Activated B cell treated with CpG ODN at 0.5 μM for 24 hours (primary cell): ENCODE data around the gene TUBB3. TPM values are rescaled to one million over a fixed set of nuclear protein-coding genes. Genes with fewer than 3 reads are reported as not detected.

Experiments used
- ATAC-seq: fragments of 200-7000 bp; cut with Tn5 transposase; one replicate; pipeline ENCODE4 v1.10.0; 2021; ENCODE audit warnings: low read depth, mild to moderate bottlenecking, moderate library complexity
- CTCF ChIA-PET: fragments of 350-600 bp; sonication (Branson Sonifier 250); formaldehyde crosslinking; loops from one replicate; lab custom pipeline; 2021; ENCODE audit warnings: antibody characterized with exemption; lab: Charles Lee
- POLR2A ChIA-PET: fragments of 350-600 bp; sonication (Branson Sonifier 250); formaldehyde crosslinking; loops from one replicate; lab custom pipeline; 2021; ENCODE audit warnings: antibody characterized with exemption; lab: Charles Lee
- DNase-seq: peaks from one replicate; pipeline ENCODE4 v3.0.0; 2022
- H3K27ac Mint-ChIP-seq: one replicate; pipeline ENCODE4 v1.8.0; 2020; ENCODE audit warnings: mixed read lengths
- H3K27me3 Mint-ChIP-seq: one replicate; pipeline ENCODE4 v1.8.0; 2021; ENCODE audit warnings: mixed read lengths
- H3K36me3 Mint-ChIP-seq: one replicate; pipeline ENCODE4 v1.8.0; 2021; ENCODE audit warnings: low read depth, mixed read lengths
- H3K4me1 Mint-ChIP-seq: one replicate; pipeline ENCODE4 v1.8.0; 2021; ENCODE audit warnings: mixed read lengths
- H3K4me3 Mint-ChIP-seq: one replicate; pipeline ENCODE4 v1.8.0; 2020; ENCODE audit warnings: mild to moderate bottlenecking, mixed read lengths
- H3K9me3 Mint-ChIP-seq: one replicate; pipeline ENCODE4 v1.8.0; 2020; ENCODE audit warnings: mixed read lengths
- intact Hi-C: fragments of 100-400 bp; cut with micrococcal nuclease; formaldehyde crosslinking; loops from one replicate; pipeline ENCODE4 v1.15.1; 2024
- total RNA-seq: library from RNA; stranded (reverse); gene quantifications from 2 replicates; pipeline ENCODE4 v1.2.3, GENCODE V29; 2022
- TF ChIP-seq, protein P1 (sequence below): fragments of 200-600 bp; IDR thresholded peaks from one replicate; pipeline ENCODE4 v1.8.0; 2022; ENCODE audit warnings: antibody characterized with exemption, mild to moderate bottlenecking

Gene TUBB3
- total RNA-seq, 1 donor from 2014 or later: 0.33 TPM

DNA sequence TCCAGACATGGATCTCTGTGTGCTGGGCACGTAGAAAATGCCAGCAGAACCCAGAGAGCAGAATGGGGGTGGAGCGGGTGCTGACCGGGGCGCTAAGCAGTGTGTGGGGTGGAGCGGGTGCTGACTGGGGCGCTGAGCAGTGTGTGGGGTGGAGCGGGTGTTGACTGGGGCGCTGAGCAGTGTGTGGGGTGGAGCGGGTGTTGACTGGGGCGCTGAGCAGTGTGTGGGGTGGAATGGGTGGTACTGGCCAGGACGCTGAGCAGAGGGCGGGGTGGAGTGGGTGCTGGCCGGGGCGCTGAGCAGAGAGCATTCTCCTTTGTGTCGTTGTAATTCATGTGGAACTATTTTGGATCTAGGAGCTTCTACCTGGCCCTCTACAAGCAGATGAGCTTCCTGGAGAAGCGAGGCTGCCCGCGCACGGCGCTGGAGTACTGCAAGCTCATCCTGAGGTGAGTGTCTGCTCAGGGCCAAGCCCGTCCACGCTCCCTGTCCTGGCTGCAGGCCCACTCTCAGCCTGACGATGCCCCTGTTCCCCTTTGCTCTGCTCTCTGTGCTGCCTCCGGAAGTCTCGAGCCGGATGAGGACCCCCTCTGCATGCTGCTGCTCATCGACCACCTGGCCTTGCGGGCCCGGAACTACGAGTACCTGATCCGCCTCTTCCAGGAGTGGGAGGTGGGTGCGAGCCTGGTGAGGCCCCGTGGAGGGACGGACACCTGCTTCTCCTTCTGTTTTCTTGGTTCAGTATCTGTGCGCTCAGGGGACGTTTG, 24.8 kb upstream of the TUBB3 start:
- Mint-ChIP-seq H3K27me3 (no peaks in the 10 kb centered on the region), H3K4me3 (no peak overlapping the region), H3K27ac (no peak overlapping the region), H3K36me3 (peaks cover 70% of the 10 kb centered on the region), H3K4me1 (no peaks in the 10 kb centered on the region), H3K9me3 (no peaks in the 10 kb centered on the region)
- no peak for DNase-seq
- no peak for ATAC-seq
- TF ChIP-seq, protein P1, sequence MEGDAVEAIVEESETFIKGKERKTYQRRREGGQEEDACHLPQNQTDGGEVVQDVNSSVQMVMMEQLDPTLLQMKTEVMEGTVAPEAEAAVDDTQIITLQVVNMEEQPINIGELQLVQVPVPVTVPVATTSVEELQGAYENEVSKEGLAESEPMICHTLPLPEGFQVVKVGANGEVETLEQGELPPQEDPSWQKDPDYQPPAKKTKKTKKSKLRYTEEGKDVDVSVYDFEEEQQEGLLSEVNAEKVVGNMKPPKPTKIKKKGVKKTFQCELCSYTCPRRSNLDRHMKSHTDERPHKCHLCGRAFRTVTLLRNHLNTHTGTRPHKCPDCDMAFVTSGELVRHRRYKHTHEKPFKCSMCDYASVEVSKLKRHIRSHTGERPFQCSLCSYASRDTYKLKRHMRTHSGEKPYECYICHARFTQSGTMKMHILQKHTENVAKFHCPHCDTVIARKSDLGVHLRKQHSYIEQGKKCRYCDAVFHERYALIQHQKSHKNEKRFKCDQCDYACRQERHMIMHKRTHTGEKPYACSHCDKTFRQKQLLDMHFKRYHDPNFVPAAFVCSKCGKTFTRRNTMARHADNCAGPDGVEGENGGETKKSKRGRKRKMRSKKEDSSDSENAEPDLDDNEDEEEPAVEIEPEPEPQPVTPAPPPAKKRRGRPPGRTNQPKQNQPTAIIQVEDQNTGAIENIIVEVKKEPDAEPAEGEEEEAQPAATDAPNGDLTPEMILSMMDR: no peak
- ChIA-PET CTCF (interaction anchor here (1.5 kb wide), 1 partner anchor 12 kb away, joined by 3 read pairs; no protein-coding TSS in a partner anchor), POLR2A (no interaction called here)
- intact Hi-C loops: no loop called here

DNA sequence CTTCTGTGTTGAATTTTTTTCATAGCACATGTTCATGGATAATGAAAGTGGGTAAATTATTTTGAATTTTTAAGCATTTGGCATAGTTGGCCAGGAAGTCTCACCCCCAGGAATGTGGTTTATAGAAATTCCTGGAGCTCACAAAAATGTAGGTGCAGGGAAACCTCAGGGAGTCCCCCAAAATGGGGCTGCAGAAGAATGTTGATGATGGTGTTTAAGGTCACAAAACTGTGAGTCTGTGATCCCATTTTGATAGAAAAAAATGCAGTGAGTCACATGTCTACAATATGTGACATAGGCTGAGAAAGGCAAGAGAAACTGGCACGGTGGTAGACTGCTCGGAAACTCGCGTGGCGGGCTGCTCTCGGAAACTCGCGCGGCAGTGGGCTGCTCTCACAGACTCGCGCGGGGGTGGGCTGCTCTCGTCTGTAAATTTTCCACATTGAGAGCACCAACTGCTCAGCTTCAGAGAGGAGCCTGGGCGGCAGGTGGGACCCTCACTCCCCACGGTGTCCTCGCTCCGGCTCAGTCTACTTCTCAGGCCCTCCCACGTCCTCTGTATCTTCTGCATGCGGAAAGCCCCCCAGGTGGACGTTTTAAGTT, 23.2 kb upstream of the TUBB3 start:
- peaks cover 67% of the 10 kb centered on the region for H3K36me3 Mint-ChIP-seq

DNA sequence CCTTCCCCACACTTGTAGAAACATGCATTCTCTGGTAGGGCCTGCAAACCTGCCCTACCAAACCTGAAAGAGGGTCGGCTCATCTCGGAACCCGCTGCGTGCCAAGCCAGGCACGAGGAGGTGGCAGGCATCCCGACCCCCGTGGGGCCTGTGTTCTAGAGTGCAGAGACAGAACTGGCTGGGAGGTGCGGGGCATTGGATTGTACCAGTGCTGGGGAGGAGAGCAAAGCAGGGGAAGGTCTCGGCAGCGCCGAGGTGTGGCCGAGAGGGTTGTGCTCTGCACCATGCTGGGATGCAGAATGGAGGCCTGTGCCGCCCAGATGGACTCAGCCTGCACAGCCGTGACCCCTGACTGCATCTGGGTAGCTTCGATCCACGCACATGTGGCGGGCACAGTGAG, 22.3 kb upstream of the TUBB3 start:
- Mint-ChIP-seq H3K36me3 (peaks cover 67% of the 10 kb centered on the region), H3K4me3 (no peak overlapping the region), H3K27ac (no peak overlapping the region), H3K9me3 (no peaks in the 10 kb centered on the region), H3K27me3 (no peaks in the 10 kb centered on the region), H3K4me1 (no peaks in the 10 kb centered on the region)
- no peak for ATAC-seq
- ChIA-PET CTCF (no interaction called here), POLR2A (no interaction called here)
- intact Hi-C loops: no loop called here
- no peak for DNase-seq
- TF ChIP-seq, protein P1: no peak

More for the DNA sequence above, 23.2 kb upstream of the TUBB3 start:
- H3K4me1 Mint-ChIP-seq: no peaks in the 10 kb centered on the region
- TF ChIP-seq, protein P1: no peak
- H3K9me3 Mint-ChIP-seq: no peaks in the 10 kb centered on the region
- intact Hi-C loops: no loop called here
- CTCF ChIA-PET: no interaction called here
- no peak overlapping the region for H3K4me3 Mint-ChIP-seq
- ATAC-seq (no peak), DNase-seq (no peak)
- POLR2A ChIA-PET: no interaction called here
- no peak overlapping the region for H3K27ac Mint-ChIP-seq
- H3K27me3 Mint-ChIP-seq: no peaks in the 10 kb centered on the region

DNA sequence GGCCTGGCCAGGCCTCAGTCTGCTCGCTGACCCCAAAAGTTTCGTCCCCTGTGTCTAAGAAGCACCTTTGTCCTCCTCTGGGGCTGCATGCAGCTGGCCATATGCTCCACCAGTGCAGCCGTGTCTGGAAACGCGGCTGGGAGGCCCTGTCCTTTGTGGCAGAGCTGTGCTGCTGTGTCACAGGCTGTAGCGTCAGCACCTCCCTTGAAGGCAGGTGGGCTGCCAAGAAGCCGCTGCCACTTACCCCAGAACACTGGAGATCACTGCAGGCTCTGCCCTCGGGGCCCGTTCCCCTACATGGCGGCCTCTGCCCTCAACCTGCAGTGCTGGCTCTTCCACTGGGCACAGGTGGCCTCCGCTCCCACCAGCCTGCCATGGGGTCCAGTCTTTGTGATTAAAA, 20.2 kb upstream of the TUBB3 start:
- Mint-ChIP-seq H3K27ac (no peak overlapping the region), H3K4me3 (no peak overlapping the region), H3K4me1 (no peaks in the 10 kb centered on the region), H3K36me3 (peaks cover 65% of the 10 kb centered on the region), H3K27me3 (no peaks in the 10 kb centered on the region), H3K9me3 (no peaks in the 10 kb centered on the region)
- intact Hi-C loops: no loop called here
- DNase-seq (no peak), ATAC-seq (no peak)
- TF ChIP-seq, protein P1: no peak
- CTCF ChIA-PET: no interaction called here
- POLR2A ChIA-PET: no interaction called here

DNA sequence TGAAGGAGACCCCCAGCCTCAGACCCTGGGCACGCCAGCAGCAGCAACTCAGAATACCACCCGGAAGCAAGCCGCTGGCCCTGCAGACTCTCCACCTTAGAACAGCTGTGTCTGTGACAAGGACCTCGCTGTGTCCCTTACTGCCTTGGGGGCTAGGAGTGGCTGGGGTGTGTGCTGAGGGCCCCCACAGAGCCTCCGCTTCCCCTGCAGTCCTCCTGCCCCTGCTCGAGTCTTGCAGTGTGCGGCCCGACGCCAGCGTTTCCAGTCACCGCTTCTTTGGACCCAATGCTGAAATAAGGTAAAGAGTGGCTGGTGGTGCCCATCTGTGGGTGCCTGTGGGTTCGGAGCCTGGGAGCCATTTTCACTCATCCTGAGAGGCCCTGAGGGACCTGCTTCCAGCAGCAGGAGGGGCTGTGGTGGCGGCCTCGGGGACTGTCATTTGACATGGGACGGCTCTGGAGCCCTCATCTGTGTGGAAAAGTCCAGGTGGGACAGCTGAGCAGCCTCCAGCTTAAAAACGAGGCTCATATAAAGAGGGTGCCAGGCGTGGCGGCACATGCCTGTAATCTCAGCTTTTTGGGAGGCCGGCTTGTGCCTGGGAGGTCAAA, 19.1 kb upstream of the TUBB3 start:
- H3K27me3 Mint-ChIP-seq: no peaks in the 10 kb centered on the region
- peaks cover 60% of the 10 kb centered on the region for H3K36me3 Mint-ChIP-seq
- no peak for DNase-seq
- H3K4me3 Mint-ChIP-seq: no peak overlapping the region
- intact Hi-C loops: loop anchor here (2.0 kb wide), 1 partner anchor 23 kb away; no protein-coding TSS in a partner anchor
- ChIA-PET CTCF (no interaction called here), POLR2A (no interaction called here)
- H3K4me1 Mint-ChIP-seq: no peaks in the 10 kb centered on the region
- no peaks in the 10 kb centered on the region for H3K9me3 Mint-ChIP-seq
- TF ChIP-seq, protein P1: no peak
- H3K27ac Mint-ChIP-seq: no peak overlapping the region
- ATAC-seq: no peak
